ENCODE results near the gene RAB21. TPM values are rescaled to one million over a fixed set of nuclear protein-coding genes. Genes with fewer than 3 reads are reported as not detected.
"Not testable (repeated sequence)": the region's sequence is repeated elsewhere in the genome, so short reads cannot be mapped to it uniquely, and the experiment has no call there.

Gene RAB21
- total RNA-seq, 1 donor: 37.5 TPM

- no peak overlapping the region for H3K4me3 ChIP-seq (ENCODE audit: low read depth, low read length)
- TF ChIP-seq CTCF (IDR thresholded peaks at IDR 0.05; ENCODE audit: insufficient read depth, low read length): no peak
- DNase-seq (ENCODE audit: low read depth): peak; percentile 19
These were observed 5.0 kb upstream of the RAB21 start for GRCh38 chr12:71749666-71750065.

GRCh38 chr12:71752891-71753290 is 1.8 kb upstream of the RAB21 start:
- DNase-seq (ENCODE audit: low read depth): no peak
- H3K4me3 ChIP-seq (ENCODE audit: low read depth, low read length): no peak overlapping the region
- no peak for TF ChIP-seq CTCF (IDR thresholded peaks at IDR 0.05; ENCODE audit: insufficient read depth, low read length)

- TF ChIP-seq CTCF (IDR thresholded peaks at IDR 0.05; ENCODE audit: insufficient read depth, low read length): no peak
- H3K4me3 ChIP-seq (ENCODE audit: low read depth, low read length): peak overlapping the region; percentile 97
- DNase-seq (ENCODE audit: low read depth): peak; percentile 68
These were observed 656 bp downstream of the RAB21 start for GRCh38 chr12:71755146-71755892.

GRCh38 chr12:71756054-71756690 is 1.5 kb downstream of the RAB21 start:
- DNase-seq (ENCODE audit: low read depth): peak; percentile 37
- peak overlapping the region; percentile 97 for H3K4me3 ChIP-seq (ENCODE audit: low read depth, low read length)
- no peak for TF ChIP-seq CTCF (IDR thresholded peaks at IDR 0.05; ENCODE audit: insufficient read depth, low read length)

- no peak for TF ChIP-seq CTCF (IDR thresholded peaks at IDR 0.05; ENCODE audit: insufficient read depth, low read length)
- DNase-seq (ENCODE audit: low read depth): no peak
These were observed 5.3 kb downstream of the RAB21 start for GRCh38 chr12:71759941-71760340.

GRCh38 chr12:71760471-71760870 is 5.8 kb downstream of the RAB21 start:
- H3K4me3 ChIP-seq (ENCODE audit: low read depth, low read length): no peak overlapping the region
- no peak for DNase-seq (ENCODE audit: low read depth)
- TF ChIP-seq CTCF (IDR thresholded peaks at IDR 0.05; ENCODE audit: insufficient read depth, low read length): no peak

More at GRCh38 chr12:71759941-71760340, 5.3 kb downstream of the RAB21 start:
- H3K4me3 ChIP-seq (ENCODE audit: low read depth, low read length): no peak overlapping the region

GRCh38 chr12:71761354-71761753 is 6.7 kb downstream of the RAB21 start:
- not testable (repeated sequence) for DNase-seq (ENCODE audit: low read depth); H3K4me3 ChIP-seq (ENCODE audit: low read depth, low read length)

All from fibroblast of the aortic adventitia (primary cell).